HG02970 (cell line): ENCODE results near the gene NKD2.

Experiments
- ATAC-seq: cut with Tn5 transposase; IDR thresholded peaks from one replicate; pipeline ENCODE4 v1.9.1; 2021; ENCODE audit warnings: mild to moderate bottlenecking, moderate library complexity, moderate number of reproducible peaks; ENCODE audit not compliant: unreplicated experiment, low FRiP score

Gene NKD2

GRCh38 chr5:1027631-1028441 is 19.2 kb downstream of the NKD2 start:
- ATAC-seq = no peak

- ATAC-seq = no peak
Measured at GRCh38 chr5:1028481-1029281, 20.1 kb downstream of the NKD2 start.

- ATAC-seq = no peak
Measured at GRCh38 chr5:1029282-1029944, 20.8 kb downstream of the NKD2 start.

GRCh38 chr5:1029945-1030625 is 21.5 kb downstream of the NKD2 start:
- no peak for ATAC-seq

- ATAC-seq = no peak
Measured at GRCh38 chr5:1030801-1031271, 22.2 kb downstream of the NKD2 start.

GRCh38 chr5:1031306-1031959 is 22.8 kb downstream of the NKD2 start:
- ATAC-seq = no peak

- ATAC-seq = no peak
Measured at GRCh38 chr5:1032011-1032410, 23.4 kb downstream of the NKD2 start.

GRCh38 chr5:1032551-1033027 is 24.0 kb downstream of the NKD2 start:
- ATAC-seq = no peak

- no peak for ATAC-seq
Measured at GRCh38 chr5:1033178-1033577, 24.6 kb downstream of the NKD2 start.

- no peak for ATAC-seq
Measured at GRCh38 chr5:1033606-1034420, 25.2 kb downstream of the NKD2 start.

- ATAC-seq = no peak
Measured at GRCh38 chr5:1034421-1034905, 25.9 kb downstream of the NKD2 start.

- no peak for ATAC-seq
Measured at GRCh38 chr5:1034986-1035385, 26.4 kb downstream of the NKD2 start.

- ATAC-seq = no peak
Measured at GRCh38 chr5:1035421-1036405, 27.1 kb downstream of the NKD2 start.

- no peak for ATAC-seq
Measured at GRCh38 chr5:1036504-1037122, 28.0 kb downstream of the NKD2 start.

- no peak for ATAC-seq
Measured at GRCh38 chr5:1037123-1037670, 28.6 kb downstream of the NKD2 start.

GRCh38 chr5:1037671-1038416 is 29.2 kb downstream of the NKD2 start:
- ATAC-seq = no peak
